Stomach (tissue), 9 donors: ENCODE measurements around the gene PRDX2. TPM values are rescaled to one million over a fixed set of nuclear protein-coding genes. Genes with fewer than 3 reads are reported as not detected.
A peak's percentile ranks its signal among the peaks of the same experiment; 100 is the strongest.

ENCODE experiments used
- DNase-seq, 2 donors: peaks; one replicate each; pipeline versions ENCODE4 v3.0.0 to v3.0.0-alpha.2; 2013 to 2019
- H3K27ac ChIP-seq, 5 donors: fragments of 200-600 bp in 4 of 5; sonication (generic) in 4 of 5; one replicate each; pipeline ENCODE4 v1.5.1; 2013 to 2019; ENCODE audit warnings: mild to moderate bottlenecking in 1 of 5, moderate library complexity in 1 of 5
- H3K27me3 ChIP-seq, 3 donors: fragments of 200-600 bp; sonication (generic); one replicate each; pipeline ENCODE4 v1.5.1; 2017 to 2019; ENCODE audit warnings: mixed run types in 1 of 3
- H3K36me3 ChIP-seq, 4 donors: fragments of 200-600 bp; sonication (generic); 1 replicate in 3 of 4; 2 replicates in 1 of 4; pipeline ENCODE4 v1.5.1; 2016 to 2019
- H3K4me1 ChIP-seq, 4 donors: fragments of 200-600 bp; sonication (generic); one replicate each; pipeline ENCODE4 v1.5.1; 2016 to 2019
- H3K4me3 ChIP-seq, 4 donors: fragments of 200-600 bp; sonication (generic) in 3 of 4; one replicate each; pipeline ENCODE4 v1.5.1; 2016 to 2019; ENCODE audit warnings: mild to moderate bottlenecking in 1 of 4
- H3K9me3 ChIP-seq, 4 donors: fragments of 200-600 bp; sonication (generic); one replicate each; pipeline ENCODE4 v1.5.1; 2016 to 2019
- CTCF ChIP-seq, 7 experiments: fragments of 450-650 bp in 4 of 7; fragments of 200-600 bp in 3 of 7; sonication (generic) in 3 of 7; IDR thresholded peaks; one replicate each; pipeline ENCODE4 v1.5.1; 2016 to 2019; ENCODE audit warnings: antibody characterized with exemption in 7 of 7, control low read depth in 2 of 7, mild to moderate bottlenecking in 1 of 7
- EP300 ChIP-seq: sonication (generic); formaldehyde crosslinking; IDR thresholded peaks from one replicate; pipeline ENCODE4 v1.6.1; 2017; ENCODE audit warnings: antibody characterized with exemption
- POLR2A ChIP-seq, 4 donors: fragments of 450-650 bp; IDR thresholded peaks; one replicate each; pipeline ENCODE4 v1.6.1; 2016; ENCODE audit warnings: antibody characterized with exemption in 4 of 4, control low read depth in 2 of 4, mild to moderate bottlenecking in 1 of 4, moderate library complexity in 1 of 4
- POLR2AphosphoS5 ChIP-seq, 3 donors: sonication (generic); formaldehyde crosslinking; IDR thresholded peaks; one replicate each; pipeline ENCODE4 v1.6.1; 2016; ENCODE audit warnings: antibody characterized with exemption in 3 of 3
- WGBS, 5 donors: extraction: QIAGEN DNeasy Blood & Tissue Kit in 3 of 5; methylation state at CpG; one replicate each; pipeline versions ENCODE4 v1.1.5 to v1.1.7; 2013 to 2018; 5-methylcytosine and 5-hydroxymethylcytosine counted together
- intact Hi-C: fragments of 100-400 bp; cut with DNase I; formaldehyde crosslinking; loops from one replicate; pipeline ENCODE4 v1.15.1; 2023; ENCODE audit warnings: low total_unique reads
- polyA plus RNA-seq, 3 donors: library from polyadenylated mRNA; stranded (reverse); fragments of 200-250 nt; gene quantifications; one replicate each; pipeline ENCODE4 v1.2.3, GENCODE V29; 2013
- total RNA-seq, 5 donors: library from RNA; depleted of rRNA; stranded (reverse); fragments of >200 nt; gene quantifications; one replicate each; pipeline versions ENCODE4 v1.1.0 to v1.2.3, GENCODE V29; 2014 to 2016
- donor health status: healthy with polysubstance abuse.
- donor health status: Bipolar disorder and iron deficiency.
- donor health status: healthy.

PRDX2 gene
- total and polyA plus RNA-seq, 8 donors: 118 to 284 (median 226) TPM

- intact Hi-C loops: loop anchor here (5.0 kb wide), 1 partner anchor 35 kb away; the partner anchor contains the start of genes PRDX2 and THSD8
- Histone ChIP-seq H3K9me3 (no peaks in the 10 kb centered on the region), H3K4me3 (no peak overlapping the region), H3K27ac (no peak overlapping the region), H3K36me3 (peaks cover 14 to 73% (median 57%) of the 10 kb centered on the region in 4 donors), H3K4me1 (peaks cover 0 to 18% (median 17%) of the 10 kb centered on the region in 4 donors), H3K27me3 (no peaks in the 10 kb centered on the region)
- no peak for DNase-seq
- TF ChIP-seq CTCF (IDR thresholded peaks at IDR 0.05) (no peak), POLR2AphosphoS5 (IDR thresholded peaks at IDR 0.05) (no peak), POLR2A (IDR thresholded peaks at IDR 0.05) (no peak), EP300 (no peak)
- 86 to 95% (median 92%) methylated on average over 10 to 11 of the region's 11 CpGs for WGBS, 5 donors
Measured at GRCh38 chr19:12767150-12767549, 34.5 kb downstream of the PRDX2 start.

- intact Hi-C loops: loop anchor here (5.0 kb wide), 1 partner anchor 36 kb away; the partner anchor contains the start of genes PRDX2 and THSD8
- Histone ChIP-seq H3K4me3 (peak overlapping the region; percentile 30 to 53 (median 42)), H3K27ac (peak overlapping the region in 4 of 5 donors; percentile 44 to 78 (median 66)), H3K4me1 (peaks cover 0 to 18% (median 15%) of the 10 kb centered on the region in 4 donors), H3K36me3 (peaks cover 14 to 73% (median 56%) of the 10 kb centered on the region in 4 donors), H3K27me3 (no peaks in the 10 kb centered on the region), H3K9me3 (no peaks in the 10 kb centered on the region)
- WGBS, 5 donors: 6 to 81% (median 40%) methylated on average over 10 to 30 of the region's 30 CpGs
- DNase-seq: peak; percentile 93 to 95
- TF ChIP-seq POLR2AphosphoS5 (IDR thresholded peaks at IDR 0.05) (peak in 2 of 3 donors; percentile 16 to 58), POLR2A (IDR thresholded peaks at IDR 0.05) (no peak), CTCF (IDR thresholded peaks at IDR 0.05) (peak in 6 of 7 experiments; percentile 32 to 94 (median 80))
Measured at GRCh38 chr19:12766051-12766521, 35.5 kb downstream of the PRDX2 start.

- DNase-seq: no peak
- Histone ChIP-seq H3K27ac (no peak overlapping the region), H3K27me3 (no peaks in the 10 kb centered on the region), H3K9me3 (no peaks in the 10 kb centered on the region), H3K36me3 (peaks cover 14 to 59% (median 43%) of the 10 kb centered on the region in 4 donors), H3K4me3 (no peak overlapping the region), H3K4me1 (peaks cover 0 to 13% (median 12%) of the 10 kb centered on the region in 4 donors)
- TF ChIP-seq EP300: no peak
- TF ChIP-seq POLR2A (IDR thresholded peaks at IDR 0.05): no peak
- no peak for TF ChIP-seq CTCF (IDR thresholded peaks at IDR 0.05)
- no peak for TF ChIP-seq POLR2AphosphoS5 (IDR thresholded peaks at IDR 0.05)
- 95 to 98% (median 97%) methylated on average over 9 to 16 of the region's 16 CpGs for WGBS, 5 donors
- intact Hi-C loops: loop anchor here (5.0 kb wide), 2 partner anchors 38 to 83 kb away; partner anchors contain the start of genes PRDX2 and THSD8
Measured at GRCh38 chr19:12764698-12765097, 36.9 kb downstream of the PRDX2 start.

GRCh38 chr19:12763100-12763499 lies 38.5 kb downstream of the PRDX2 start:
- peaks cover 14 to 52% (median 37%) of the 10 kb centered on the region in 4 donors for H3K36me3 ChIP-seq

More at GRCh38 chr19:12763100-12763499, 38.5 kb downstream of the PRDX2 start:
- H3K4me3 ChIP-seq: no peak overlapping the region
- no peak for DNase-seq
- WGBS, 5 donors: 91 to 95% (median 92%) methylated on average over 11 of the region's 11 CpGs
- H3K4me1 ChIP-seq: peaks cover under 1 to 13% (median 12%) of the 10 kb centered on the region in 4 donors
- no peaks in the 10 kb centered on the region for H3K9me3 ChIP-seq
- H3K27ac ChIP-seq: no peak overlapping the region
- no peaks in the 10 kb centered on the region for H3K27me3 ChIP-seq
- TF ChIP-seq EP300 (no peak), POLR2AphosphoS5 (IDR thresholded peaks at IDR 0.05) (no peak), CTCF (IDR thresholded peaks at IDR 0.05) (no peak), POLR2A (IDR thresholded peaks at IDR 0.05) (no peak)
- intact Hi-C loops: loop anchor here (5.0 kb wide), 1 partner anchor 84 kb away; no protein-coding TSS in a partner anchor
